ENCODE results near the gene CTXND1.

DNA sequence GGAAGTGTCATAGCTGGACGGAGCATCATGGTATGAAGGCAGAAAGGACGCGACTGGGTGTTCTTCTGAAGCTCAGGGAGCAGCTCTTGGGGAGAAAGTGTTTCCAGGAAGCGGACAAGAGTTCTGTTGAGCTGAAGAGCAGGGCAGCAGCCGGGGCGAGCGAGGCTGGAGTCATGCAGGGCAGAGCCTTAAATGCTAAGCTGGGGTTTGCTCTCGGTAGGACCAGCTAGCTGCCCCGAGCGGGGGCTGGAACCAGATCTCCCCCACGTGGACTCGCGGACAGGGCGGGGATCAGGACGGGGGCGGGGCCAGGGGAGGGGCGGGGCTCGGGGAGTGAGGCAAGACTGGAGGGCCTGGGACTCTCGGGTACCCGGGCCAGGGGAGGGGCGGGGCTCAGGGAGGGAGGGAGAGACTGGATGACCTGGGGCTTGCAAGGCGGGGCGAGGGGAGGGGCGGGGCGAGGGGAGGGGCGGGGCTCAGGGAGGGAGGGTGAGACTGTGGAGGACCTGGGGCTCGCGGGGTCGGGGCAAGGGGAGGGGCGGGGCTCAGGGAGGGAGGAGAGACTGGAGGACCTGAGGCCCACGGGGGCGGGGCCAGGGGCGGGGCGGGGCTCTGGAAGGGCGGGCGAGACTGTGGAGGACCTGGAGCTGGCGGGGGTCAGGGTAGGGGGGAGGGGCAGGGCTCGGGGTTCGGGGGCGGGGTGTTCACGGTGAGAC lies 99.7 kb downstream of the CTXND1 start:
- TF ChIP-seq, protein P1, sequence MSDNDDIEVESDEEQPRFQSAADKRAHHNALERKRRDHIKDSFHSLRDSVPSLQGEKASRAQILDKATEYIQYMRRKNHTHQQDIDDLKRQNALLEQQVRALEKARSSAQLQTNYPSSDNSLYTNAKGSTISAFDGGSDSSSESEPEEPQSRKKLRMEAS (IDR thresholded peaks at IDR 0.05) = peak; percentile 27; the same call in 1 of the 2 replicates
- TF ChIP-seq, protein P2, sequence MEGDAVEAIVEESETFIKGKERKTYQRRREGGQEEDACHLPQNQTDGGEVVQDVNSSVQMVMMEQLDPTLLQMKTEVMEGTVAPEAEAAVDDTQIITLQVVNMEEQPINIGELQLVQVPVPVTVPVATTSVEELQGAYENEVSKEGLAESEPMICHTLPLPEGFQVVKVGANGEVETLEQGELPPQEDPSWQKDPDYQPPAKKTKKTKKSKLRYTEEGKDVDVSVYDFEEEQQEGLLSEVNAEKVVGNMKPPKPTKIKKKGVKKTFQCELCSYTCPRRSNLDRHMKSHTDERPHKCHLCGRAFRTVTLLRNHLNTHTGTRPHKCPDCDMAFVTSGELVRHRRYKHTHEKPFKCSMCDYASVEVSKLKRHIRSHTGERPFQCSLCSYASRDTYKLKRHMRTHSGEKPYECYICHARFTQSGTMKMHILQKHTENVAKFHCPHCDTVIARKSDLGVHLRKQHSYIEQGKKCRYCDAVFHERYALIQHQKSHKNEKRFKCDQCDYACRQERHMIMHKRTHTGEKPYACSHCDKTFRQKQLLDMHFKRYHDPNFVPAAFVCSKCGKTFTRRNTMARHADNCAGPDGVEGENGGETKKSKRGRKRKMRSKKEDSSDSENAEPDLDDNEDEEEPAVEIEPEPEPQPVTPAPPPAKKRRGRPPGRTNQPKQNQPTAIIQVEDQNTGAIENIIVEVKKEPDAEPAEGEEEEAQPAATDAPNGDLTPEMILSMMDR (IDR thresholded peaks at IDR 0.05; ENCODE audit: control extremely low read depth in 1 of 3, insufficient read depth in 1 of 3, low read depth in 1 of 3, low read length in 3 of 3) = no peak
- TF ChIP-seq RAD21 (IDR thresholded peaks at IDR 0.05 in 1 of 2, conservative IDR thresholded peaks at IDR 0.05 in 1 of 2; ENCODE audit: low read depth in 2 of 2, low read length in 2 of 2) (no peak), GABPA (IDR thresholded peaks at IDR 0.05; ENCODE audit: borderline replicate concordance, insufficient read depth, low read length) (no peak), SAP30 (IDR thresholded peaks at IDR 0.05; ENCODE audit: insufficient read depth, insufficient replicate concordance, low read length) (no peak), CBX5 (IDR thresholded peaks at IDR 0.05; ENCODE audit: low read depth, low read length) (no peak), JUND (IDR thresholded peaks at IDR 0.05; ENCODE audit: low read length) (no peak), POLR2AphosphoS5 (IDR thresholded peaks at IDR 0.05; ENCODE audit: low read depth, low read length) (no peak), EGR1 (IDR thresholded peaks at IDR 0.05; ENCODE audit: borderline replicate concordance, low read depth, low read length) (no peak), MAFK (IDR thresholded peaks at IDR 0.05; ENCODE audit: low read depth, low read length) (no peak), SUZ12 (IDR thresholded peaks at IDR 0.05; ENCODE audit: low read length) (no peak), SRF (IDR thresholded peaks at IDR 0.05; ENCODE audit: low read depth, low read length) (no peak)
- TF ChIP-seq, protein P3, sequence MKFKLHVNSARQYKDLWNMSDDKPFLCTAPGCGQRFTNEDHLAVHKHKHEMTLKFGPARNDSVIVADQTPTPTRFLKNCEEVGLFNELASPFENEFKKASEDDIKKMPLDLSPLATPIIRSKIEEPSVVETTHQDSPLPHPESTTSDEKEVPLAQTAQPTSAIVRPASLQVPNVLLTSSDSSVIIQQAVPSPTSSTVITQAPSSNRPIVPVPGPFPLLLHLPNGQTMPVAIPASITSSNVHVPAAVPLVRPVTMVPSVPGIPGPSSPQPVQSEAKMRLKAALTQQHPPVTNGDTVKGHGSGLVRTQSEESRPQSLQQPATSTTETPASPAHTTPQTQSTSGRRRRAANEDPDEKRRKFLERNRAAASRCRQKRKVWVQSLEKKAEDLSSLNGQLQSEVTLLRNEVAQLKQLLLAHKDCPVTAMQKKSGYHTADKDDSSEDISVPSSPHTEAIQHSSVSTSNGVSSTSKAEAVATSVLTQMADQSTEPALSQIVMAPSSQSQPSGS (IDR thresholded peaks at IDR 0.05; ENCODE audit: low read length) = no peak
- TF ChIP-seq, protein P4, sequence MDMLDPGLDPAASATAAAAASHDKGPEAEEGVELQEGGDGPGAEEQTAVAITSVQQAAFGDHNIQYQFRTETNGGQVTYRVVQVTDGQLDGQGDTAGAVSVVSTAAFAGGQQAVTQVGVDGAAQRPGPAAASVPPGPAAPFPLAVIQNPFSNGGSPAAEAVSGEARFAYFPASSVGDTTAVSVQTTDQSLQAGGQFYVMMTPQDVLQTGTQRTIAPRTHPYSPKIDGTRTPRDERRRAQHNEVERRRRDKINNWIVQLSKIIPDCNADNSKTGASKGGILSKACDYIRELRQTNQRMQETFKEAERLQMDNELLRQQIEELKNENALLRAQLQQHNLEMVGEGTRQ (IDR thresholded peaks at IDR 0.05; ENCODE audit: low read length) = no peak

Measured in H1 (cell line).